Hepatocyte (in vitro differentiated cells): Measurements from ENCODE around the gene ATXN10.

Experiments
- CTCF ChIP-seq: fragments of 200-600 bp; sonication (generic); IDR thresholded peaks from 2 replicates; pipeline ENCODE4 v1.5.1; 2016; ENCODE audit warnings: antibody characterized with exemption, mild to moderate bottlenecking; ENCODE audit not compliant: poor library complexity
- EZH2 ChIP-seq: fragments of 200-600 bp; sonication (generic); IDR thresholded peaks from 2 replicates; pipeline ENCODE4 v1.6.1; 2016; ENCODE audit warnings: antibody characterized with exemption, mild to moderate bottlenecking, borderline replicate concordance
- EZH2phosphoT487 ChIP-seq: fragments of 200-600 bp; sonication (generic); IDR thresholded peaks from one replicate; pipeline ENCODE4 v1.6.1; 2018; ENCODE audit warnings: antibody characterized with exemption, mild to moderate bottlenecking, low read depth, moderate library complexity; ENCODE audit not compliant: unreplicated experiment, severe bottlenecking

- TF ChIP-seq CTCF (no peak), EZH2 (no peak), EZH2phosphoT487 (no peak)
Observed at GRCh38 chr22:45885171-45885840, 213.7 kb downstream of the ATXN10 start.
